C4-2B (cell line): Measurements from ENCODE around the gene EPHA5.
"Not testable (repeated sequence)": the region's sequence is repeated elsewhere in the genome, so short reads cannot be mapped to it uniquely, and the experiment has no call there.

Source experiments
- H3K27ac ChIP-seq: fragments of 450-650 bp; 2 replicates; pipeline ENCODE4 v1.5.1; 2017
- CTCF ChIP-seq: fragments of 450-650 bp; conservative IDR thresholded peaks from 2 replicates; pipeline ENCODE4 v1.5.1; 2017; ENCODE audit warnings: mild to moderate bottlenecking
- ZFX ChIP-seq: fragments of 450-650 bp; IDR thresholded peaks from 2 replicates; pipeline ENCODE4 v1.6.1; 2017

Gene EPHA5

GRCh38 chr4:65316534-65316933, 353.8 kb downstream of the EPHA5 start:
- H3K27ac ChIP-seq: no peak overlapping the region
- TF ChIP-seq ZFX (no peak), CTCF (no peak)

- H3K27ac ChIP-seq: no peak overlapping the region
- no peak for TF ChIP-seq CTCF
- no peak for TF ChIP-seq ZFX
Observed at GRCh38 chr4:65311120-65311519, 359.2 kb downstream of the EPHA5 start.

GRCh38 chr4:65310586-65310985, 359.7 kb downstream of the EPHA5 start:
- TF ChIP-seq CTCF (no peak), ZFX (no peak)
- H3K27ac ChIP-seq: no peak overlapping the region

GRCh38 chr4:65308626-65309025, 361.7 kb downstream of the EPHA5 start:
- H3K27ac ChIP-seq: not testable (repeated sequence)

- TF ChIP-seq CTCF (no peak), ZFX (no peak)
- H3K27ac ChIP-seq: no peak overlapping the region
Observed at GRCh38 chr4:65302145-65302544, 368.1 kb downstream of the EPHA5 start.

- TF ChIP-seq ZFX (no peak), CTCF (no peak)
- no peak overlapping the region for H3K27ac ChIP-seq
Observed at GRCh38 chr4:65296246-65296645, 374.0 kb downstream of the EPHA5 start.

- TF ChIP-seq ZFX (no peak), CTCF (no peak)
- H3K27ac ChIP-seq: no peak overlapping the region
Observed at GRCh38 chr4:65287071-65287470, 383.2 kb downstream of the EPHA5 start.
